ENCODE data around the gene EPHA3. TPM values are rescaled to one million over a fixed set of nuclear protein-coding genes. Genes with fewer than 3 reads are reported as not detected.

EPHA3 gene
- total and polyA plus RNA-seq, 2 donors, result 13.6 to 158 TPM

GRCh38 chr3:89221924-89222323 lies 114.5 kb downstream of the EPHA3 start:
- Histone ChIP-seq H3K27ac (ENCODE audit: low read depth) (no peak overlapping the region), H3K36me3 (ENCODE audit: insufficient read depth) (no peaks in the 10 kb centered on the region), H3K4me1 (ENCODE audit: insufficient read depth) (no peaks in the 10 kb centered on the region), H3K4me3 (ENCODE audit: low read depth, low read length) (no peak overlapping the region)
- WGBS, result 100% methylated on average over 1 of the region's 1 CpG
- DNase-seq (ENCODE audit: extremely low spot score), result no peak

- Histone ChIP-seq H3K36me3 (ENCODE audit: insufficient read depth) (no peaks in the 10 kb centered on the region), H3K4me1 (ENCODE audit: insufficient read depth) (no peaks in the 10 kb centered on the region), H3K4me3 (ENCODE audit: low read depth, low read length) (no peak overlapping the region), H3K27ac (ENCODE audit: low read depth) (no peak overlapping the region)
- WGBS, result 71% methylated on average over 6 of the region's 6 CpGs
- DNase-seq (ENCODE audit: extremely low spot score), result no peak
These were observed 115.8 kb downstream of the EPHA3 start for GRCh38 chr3:89223188-89223587.

- Histone ChIP-seq H3K4me1 (ENCODE audit: insufficient read depth) (no peaks in the 10 kb centered on the region), H3K4me3 (ENCODE audit: low read depth, low read length) (no peak overlapping the region), H3K27ac (ENCODE audit: low read depth) (no peak overlapping the region), H3K36me3 (ENCODE audit: insufficient read depth) (no peaks in the 10 kb centered on the region)
- DNase-seq (ENCODE audit: extremely low spot score), result no peak
- WGBS, result 30% methylated on average over 5 of the region's 5 CpGs
These were observed 119.8 kb downstream of the EPHA3 start for GRCh38 chr3:89227218-89227617.

- Histone ChIP-seq H3K36me3 (ENCODE audit: insufficient read depth) (no peaks in the 10 kb centered on the region), H3K4me1 (ENCODE audit: insufficient read depth) (no peaks in the 10 kb centered on the region), H3K27ac (ENCODE audit: low read depth) (peak overlapping the region; percentile 18), H3K4me3 (ENCODE audit: low read depth, low read length) (no peak overlapping the region)
- 22% methylated on average over 2 of the region's 2 CpGs for WGBS
- DNase-seq (ENCODE audit: extremely low spot score), result no peak
These were observed 120.2 kb downstream of the EPHA3 start for GRCh38 chr3:89227634-89228033.

- no peak overlapping the region for H3K4me3 ChIP-seq (ENCODE audit: low read depth, low read length)
- no peak for DNase-seq (ENCODE audit: extremely low spot score)
- no peaks in the 10 kb centered on the region for H3K36me3 ChIP-seq (ENCODE audit: insufficient read depth)
- H3K27ac ChIP-seq (ENCODE audit: low read depth), result no peak overlapping the region
- no peaks in the 10 kb centered on the region for H3K4me1 ChIP-seq (ENCODE audit: insufficient read depth)
- WGBS, result 98% methylated on average over 2 of the region's 2 CpGs
These were observed 124.7 kb downstream of the EPHA3 start for GRCh38 chr3:89232155-89232554.

- H3K4me3 ChIP-seq (ENCODE audit: low read depth, low read length), result no peak overlapping the region
- H3K36me3 ChIP-seq (ENCODE audit: insufficient read depth), result no peaks in the 10 kb centered on the region
- no peaks in the 10 kb centered on the region for H3K4me1 ChIP-seq (ENCODE audit: insufficient read depth)
- DNase-seq (ENCODE audit: extremely low spot score), result no peak
- no peak overlapping the region for H3K27ac ChIP-seq (ENCODE audit: low read depth)
These were observed 127.2 kb downstream of the EPHA3 start for GRCh38 chr3:89234620-89235019.

- no peaks in the 10 kb centered on the region for H3K4me1 ChIP-seq (ENCODE audit: insufficient read depth)
- no peaks in the 10 kb centered on the region for H3K36me3 ChIP-seq (ENCODE audit: insufficient read depth)
- no peak overlapping the region for H3K27ac ChIP-seq (ENCODE audit: low read depth)
- no peak overlapping the region for H3K4me3 ChIP-seq (ENCODE audit: low read depth, low read length)
- DNase-seq (ENCODE audit: extremely low spot score), result no peak
- WGBS, result 48% methylated on average over 2 of the region's 2 CpGs
These were observed 131.4 kb downstream of the EPHA3 start for GRCh38 chr3:89238846-89239245.

GRCh38 chr3:89239774-89240173 lies 132.4 kb downstream of the EPHA3 start:
- no peak for DNase-seq (ENCODE audit: extremely low spot score)
- Histone ChIP-seq H3K4me1 (ENCODE audit: insufficient read depth) (no peaks in the 10 kb centered on the region), H3K36me3 (ENCODE audit: insufficient read depth) (no peaks in the 10 kb centered on the region), H3K4me3 (ENCODE audit: low read depth, low read length) (no peak overlapping the region), H3K27ac (ENCODE audit: low read depth) (no peak overlapping the region)
- WGBS, result 79% methylated on average over 1 of the region's 1 CpG

- no peak overlapping the region for H3K27ac ChIP-seq (ENCODE audit: low read depth)
- 98% methylated on average over 2 of the region's 2 CpGs for WGBS
- no peaks in the 10 kb centered on the region for H3K36me3 ChIP-seq (ENCODE audit: insufficient read depth)
These were observed 138.2 kb downstream of the EPHA3 start for GRCh38 chr3:89245612-89246011.

GRCh38 chr3:89246326-89246725 lies 138.9 kb downstream of the EPHA3 start:
- no peak overlapping the region for H3K27ac ChIP-seq (ENCODE audit: low read depth)
- no peak overlapping the region for H3K4me3 ChIP-seq (ENCODE audit: low read depth, low read length)
- DNase-seq (ENCODE audit: extremely low spot score), result no peak
- no peaks in the 10 kb centered on the region for H3K4me1 ChIP-seq (ENCODE audit: insufficient read depth)
- 96% methylated on average over 1 of the region's 1 CpG for WGBS
- no peaks in the 10 kb centered on the region for H3K36me3 ChIP-seq (ENCODE audit: insufficient read depth)

More at GRCh38 chr3:89245612-89246011, 138.2 kb downstream of the EPHA3 start:
- Histone ChIP-seq H3K4me1 (ENCODE audit: insufficient read depth) (no peaks in the 10 kb centered on the region), H3K4me3 (ENCODE audit: low read depth, low read length) (no peak overlapping the region)
- DNase-seq (ENCODE audit: extremely low spot score), result no peak

- H3K36me3 ChIP-seq (ENCODE audit: insufficient read depth), result no peaks in the 10 kb centered on the region
- no peak overlapping the region for H3K27ac ChIP-seq (ENCODE audit: low read depth)
- WGBS, result 94% methylated on average over 1 of the region's 1 CpG
These were observed 143.3 kb downstream of the EPHA3 start for GRCh38 chr3:89250742-89251141.

GRCh38 chr3:89252016-89252415 lies 144.6 kb downstream of the EPHA3 start:
- no peaks in the 10 kb centered on the region for H3K36me3 ChIP-seq (ENCODE audit: insufficient read depth)
- H3K27ac ChIP-seq (ENCODE audit: low read depth), result no peak overlapping the region
- no peak for DNase-seq (ENCODE audit: extremely low spot score)
- no peak overlapping the region for H3K4me3 ChIP-seq (ENCODE audit: low read depth, low read length)
- WGBS, result 92% methylated on average over 4 of the region's 4 CpGs
- no peaks in the 10 kb centered on the region for H3K4me1 ChIP-seq (ENCODE audit: insufficient read depth)

More at GRCh38 chr3:89250742-89251141, 143.3 kb downstream of the EPHA3 start:
- no peak for DNase-seq (ENCODE audit: extremely low spot score)
- H3K4me1 ChIP-seq (ENCODE audit: insufficient read depth), result no peaks in the 10 kb centered on the region
- H3K4me3 ChIP-seq (ENCODE audit: low read depth, low read length), result no peak overlapping the region

- H3K4me1 ChIP-seq (ENCODE audit: insufficient read depth), result no peaks in the 10 kb centered on the region
- 54% methylated on average over 2 of the region's 2 CpGs for WGBS
- no peak overlapping the region for H3K27ac ChIP-seq (ENCODE audit: low read depth)
- no peaks in the 10 kb centered on the region for H3K36me3 ChIP-seq (ENCODE audit: insufficient read depth)
- DNase-seq (ENCODE audit: extremely low spot score), result no peak
- no peak overlapping the region for H3K4me3 ChIP-seq (ENCODE audit: low read depth, low read length)
These were observed 145.4 kb downstream of the EPHA3 start for GRCh38 chr3:89252860-89253259.

- no peak for DNase-seq (ENCODE audit: extremely low spot score)
- WGBS, result 91% methylated on average over 7 of the region's 7 CpGs
- Histone ChIP-seq H3K4me3 (ENCODE audit: low read depth, low read length) (no peak overlapping the region), H3K36me3 (ENCODE audit: insufficient read depth) (no peaks in the 10 kb centered on the region), H3K4me1 (ENCODE audit: insufficient read depth) (no peaks in the 10 kb centered on the region), H3K27ac (ENCODE audit: low read depth) (no peak overlapping the region)
These were observed 149.0 kb downstream of the EPHA3 start for GRCh38 chr3:89256395-89256794.

GRCh38 chr3:89256882-89257281 lies 149.5 kb downstream of the EPHA3 start:
- no peak for DNase-seq (ENCODE audit: extremely low spot score)
- WGBS, result 91% methylated on average over 2 of the region's 2 CpGs
- no peaks in the 10 kb centered on the region for H3K36me3 ChIP-seq (ENCODE audit: insufficient read depth)

More at GRCh38 chr3:89256882-89257281, 149.5 kb downstream of the EPHA3 start:
- Histone ChIP-seq H3K4me3 (ENCODE audit: low read depth, low read length) (no peak overlapping the region), H3K4me1 (ENCODE audit: insufficient read depth) (no peaks in the 10 kb centered on the region), H3K27ac (ENCODE audit: low read depth) (no peak overlapping the region)

Measured in urinary bladder (tissue), 4 donors.